Subcutaneous adipose tissue (tissue), 4 donors: ENCODE measurements around the gene TRIL. TPM values are rescaled to one million over a fixed set of nuclear protein-coding genes. Genes with fewer than 3 reads are reported as not detected.

Experiments
- CTCF ChIP-seq: fragments of 450-650 bp; IDR thresholded peaks from one replicate; pipeline ENCODE4 v1.5.1; 2016; ENCODE audit warnings: low read depth, mild to moderate bottlenecking, control low read depth, antibody characterized with exemption, moderate library complexity
- total RNA-seq, 4 donors: library from RNA; depleted of rRNA; stranded (reverse); fragments of >200 nt; gene quantifications; one replicate each; pipeline ENCODE4 v1.1.0, GENCODE V29; 2016

Gene TRIL
- total RNA-seq, 4 donors from 2014 or later: 0.65 to 2.8 (median 0.89) TPM

- TF ChIP-seq CTCF: no peak
Observed at GRCh38 chr7:28926871-28927597, 31.1 kb downstream of the TRIL start.

DNA sequence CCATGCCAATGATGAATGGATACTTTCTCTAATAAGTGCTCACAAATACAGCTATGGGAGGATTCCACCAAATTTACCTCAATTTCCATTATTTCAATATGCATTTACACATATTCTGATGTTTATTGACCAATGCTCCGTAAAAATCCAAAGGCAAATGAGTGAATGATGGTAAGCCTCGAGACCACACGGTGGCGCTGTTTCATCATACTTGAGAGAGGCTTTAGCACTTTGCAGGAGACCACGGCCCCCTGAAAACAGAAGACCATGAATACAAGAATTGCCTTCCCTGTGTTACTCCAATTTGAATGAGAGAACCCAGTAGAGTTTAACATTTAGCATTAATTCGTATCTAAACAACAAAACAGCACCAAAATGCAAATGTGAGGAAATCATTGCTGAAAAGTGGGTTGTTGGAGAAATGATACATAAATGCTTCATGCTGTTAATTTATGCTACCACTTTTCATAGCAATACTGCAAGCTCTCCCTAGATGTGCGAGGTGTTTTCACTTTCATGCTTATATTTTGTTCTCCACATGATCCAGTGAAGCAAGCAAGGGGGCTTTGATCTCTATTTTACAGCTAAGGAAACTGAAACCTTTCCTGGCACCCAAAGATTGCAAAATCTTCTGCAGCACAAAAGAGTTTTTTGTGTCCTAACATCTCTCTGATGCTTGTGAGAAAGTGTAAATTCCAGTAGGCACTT is 35.4 kb downstream of the TRIL start:
- TF ChIP-seq CTCF: no peak

DNA sequence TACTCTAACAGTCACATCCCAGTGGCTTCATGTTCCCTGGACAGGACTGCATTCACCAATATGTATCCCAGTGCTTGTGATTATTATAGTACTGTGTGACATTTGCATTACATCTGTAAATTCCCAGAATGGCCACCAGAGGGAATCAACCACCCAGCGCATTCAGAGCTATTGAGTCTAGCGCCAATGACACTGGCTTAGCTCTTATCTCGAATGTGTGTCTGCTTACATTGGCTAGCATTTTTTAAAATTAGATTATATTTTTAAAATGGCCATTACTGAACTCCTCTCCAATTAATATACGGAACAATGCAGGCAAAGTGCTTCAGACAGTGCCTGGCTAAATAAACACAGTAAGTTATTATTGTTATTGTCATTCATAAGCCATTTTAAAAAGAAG is 36.3 kb downstream of the TRIL start:
- no peak for TF ChIP-seq CTCF

DNA sequence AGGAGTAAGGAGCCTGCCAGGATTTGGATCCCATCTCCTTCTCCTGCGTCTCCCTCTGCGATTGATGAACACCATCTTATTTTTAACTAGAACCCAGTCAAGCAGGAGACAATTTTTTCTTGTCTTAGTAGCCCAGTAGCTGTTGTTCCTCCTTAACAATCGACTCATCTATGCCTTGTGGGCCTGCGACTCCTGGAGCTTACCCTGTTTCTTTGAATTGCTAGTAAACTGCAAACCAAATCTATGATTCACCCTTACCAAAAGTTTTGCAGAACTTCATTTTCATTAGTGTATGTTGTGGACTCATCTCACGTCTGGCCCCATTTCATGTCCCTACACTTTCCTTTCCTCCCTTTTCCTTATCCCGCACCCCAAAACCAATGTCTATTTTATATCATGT is 37.7 kb downstream of the TRIL start:
- TF ChIP-seq CTCF: no peak

- no peak for TF ChIP-seq CTCF
Observed at GRCh38 chr7:28919510-28919909, 38.6 kb downstream of the TRIL start.

DNA sequence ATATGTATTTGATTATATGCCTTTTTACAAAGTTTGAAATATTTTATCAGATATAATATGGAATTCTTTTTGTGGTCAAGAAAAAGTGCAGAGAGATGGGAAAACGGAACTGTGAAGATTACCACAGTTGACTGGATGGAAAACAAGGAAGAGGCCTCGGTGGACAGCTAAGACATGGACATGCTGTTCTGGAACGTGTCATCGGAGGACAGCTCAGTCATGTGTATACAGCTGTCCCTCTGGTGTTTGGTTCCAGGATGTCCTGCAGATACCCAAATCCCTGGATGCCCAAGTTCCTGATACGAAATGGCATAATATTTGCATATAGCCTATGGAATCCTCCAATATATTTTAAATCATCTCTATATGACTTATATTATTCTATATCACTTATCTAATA is 49.4 kb downstream of the TRIL start:
- no peak for TF ChIP-seq CTCF

- no peak for TF ChIP-seq CTCF
Observed at GRCh38 chr7:28905464-28905863, 52.7 kb downstream of the TRIL start.
